GM12878 (cell line): ENCODE data around the gene LTB4R.

ENCODE experiments used
- CTCF ChIP-seq, 3 experiments: IDR thresholded peaks in 2 of 3; conservative IDR thresholded peaks in 1 of 3; 2 replicates each; pipeline ENCODE4 v1.5.1; 2011; ENCODE audit warnings: low read depth in 3 of 3, low read length in 3 of 3, mild to moderate bottlenecking in 3 of 3, control low read depth in 2 of 3, moderate library complexity in 2 of 3, inconsistent platforms in 1 of 3, mixed read lengths in 1 of 3; ENCODE audit not compliant: control insufficient read depth in 2 of 3, insufficient read depth in 1 of 3; ENCODE audit errors: extremely low read depth in 1 of 3
- EP300 ChIP-seq, 2 experiments: fragments of 150-350 bp in 1 of 2; IDR thresholded peaks; 2 replicates each; pipeline ENCODE4 v1.6.1; 2011 to 2012; ENCODE audit warnings: low read depth in 2 of 2, low read length in 2 of 2, borderline replicate concordance in 1 of 2, improper control_type of control experiment in 1 of 2, inconsistent platforms in 1 of 2; ENCODE audit not compliant: control insufficient read depth in 1 of 2
- ETV6 ChIP-seq, 2 experiments: fragments of 450-650 bp in 1 of 2; IDR thresholded peaks in 1 of 2; conservative IDR thresholded peaks in 1 of 2; 2 replicates each; pipeline ENCODE4 v1.6.1; 2014; ENCODE audit warnings: antibody characterized with exemption in 1 of 2, borderline replicate concordance in 1 of 2, low read depth in 1 of 2, mild to moderate bottlenecking in 1 of 2, moderate library complexity in 1 of 2
- IRF3 ChIP-seq: fragments of 450-650 bp; IDR thresholded peaks from 2 replicates; pipeline ENCODE4 v1.6.1; 2014; ENCODE audit warnings: mild to moderate bottlenecking
- POLR2A ChIP-seq: IDR thresholded peaks from 2 replicates; pipeline ENCODE4 v1.6.1; 2011; ENCODE audit warnings: low read depth, mild to moderate bottlenecking, low read length
- YY1 ChIP-seq: IDR thresholded peaks from 2 replicates; pipeline ENCODE4 v1.6.1; 2011; ENCODE audit warnings: low read depth, mild to moderate bottlenecking, low read length

- TF ChIP-seq CTCF (IDR thresholded peaks at IDR 0.05 in 2 of 3, conservative IDR thresholded peaks at IDR 0.05 in 1 of 3; ENCODE audit: control insufficient read depth in 2 of 3, extremely low read depth in 1 of 3, insufficient read depth in 1 of 3, low read depth in 3 of 3, low read length in 3 of 3) (no peak), IRF3 (no peak), ETV6 (conservative IDR thresholded peaks at IDR 0.05 in 1 of 2, IDR thresholded peaks at IDR 0.05 in 1 of 2; ENCODE audit: borderline replicate concordance in 1 of 2, low read depth in 1 of 2) (no peak), YY1 (no peak), POLR2A (no peak), EP300 (IDR thresholded peaks at IDR 0.05; ENCODE audit: borderline replicate concordance in 1 of 2, control insufficient read depth in 1 of 2, low read depth in 2 of 2, low read length in 2 of 2) (no peak)
Observed at GRCh38 chr14:24268225-24268624, 43.1 kb upstream of the LTB4R start.
